NCI-H2081 treated with DMSO at 0.1 percent for 48 hours (cell line): Measurements from ENCODE around the gene YIPF2.
"Not testable (repeated sequence)": the region's sequence is repeated elsewhere in the genome, so short reads cannot be mapped to it uniquely, and the experiment has no call there.

Experiments used
- DNase-seq: peaks from one replicate; lab custom pipeline; 2025; lab: John Stamatoyannopoulos, UW

The YIPF2 gene

DNA sequence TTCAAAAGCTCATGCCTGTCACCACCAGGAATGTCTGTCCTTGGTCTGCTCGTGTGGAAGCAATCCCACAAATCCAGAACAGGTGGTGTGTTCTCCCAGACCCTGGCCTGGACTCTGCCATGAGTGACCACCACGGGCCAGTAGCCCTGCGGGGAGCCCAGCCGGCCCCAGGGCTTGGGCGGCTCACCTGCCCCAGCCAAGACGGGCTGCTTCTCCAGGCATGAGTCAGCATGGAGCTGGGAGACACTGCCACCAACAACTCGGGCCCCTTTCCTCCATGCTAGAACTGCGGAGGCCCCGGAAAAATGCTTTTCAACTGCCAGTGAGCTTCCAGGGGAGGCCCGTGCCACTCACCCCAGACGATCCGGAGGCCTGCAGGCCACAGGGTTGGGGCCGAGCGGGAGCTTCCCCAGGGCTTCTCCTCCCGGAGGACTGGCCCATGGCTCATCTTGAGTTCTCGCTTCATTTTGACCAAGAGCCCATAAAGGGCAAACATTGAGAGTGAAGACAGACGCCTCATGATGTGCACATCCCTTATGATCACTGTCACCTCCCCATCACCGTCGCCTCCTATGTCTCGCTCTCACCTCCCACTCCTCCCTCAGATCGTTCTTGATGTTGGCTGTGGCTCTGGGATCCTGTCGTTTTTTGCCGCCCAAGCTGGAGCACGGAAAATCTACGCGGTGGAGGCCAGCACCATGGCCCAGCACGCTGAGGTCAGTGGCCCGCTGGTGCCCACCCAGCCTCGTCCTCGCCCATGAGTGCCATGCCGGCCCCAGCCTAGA lies 16.7 kb downstream of the YIPF2 start:
- DNase-seq = no peak

DNA sequence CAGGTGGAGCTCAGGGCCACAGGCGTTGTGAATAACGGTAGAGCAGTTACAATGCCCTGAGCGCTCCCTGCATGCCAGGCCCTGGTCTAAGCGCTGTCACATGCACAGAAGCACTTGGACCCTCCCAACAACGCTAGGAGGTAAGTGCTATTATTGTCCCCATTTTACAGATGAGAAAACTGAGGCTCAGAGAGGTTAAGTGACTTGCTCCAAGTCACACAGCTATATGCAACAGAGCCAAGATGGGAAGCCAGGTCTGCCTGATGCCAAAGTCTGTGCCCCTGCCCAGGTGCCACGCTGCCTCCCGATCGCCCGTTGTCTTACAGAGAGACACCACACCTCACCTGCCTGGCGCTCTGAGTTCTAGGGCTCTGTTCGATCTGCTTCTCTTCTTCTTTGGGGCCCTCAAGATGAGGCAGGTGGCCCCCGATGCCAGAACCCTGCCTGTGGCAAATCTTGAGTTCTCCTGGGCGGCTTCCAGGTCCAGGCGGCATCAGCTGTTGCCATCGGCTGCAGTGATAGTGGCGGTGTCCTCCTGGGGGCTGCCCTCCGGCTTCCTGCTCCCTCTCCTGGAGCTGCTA lies 20.0 kb downstream of the YIPF2 start:
- DNase-seq = no peak

DNA sequence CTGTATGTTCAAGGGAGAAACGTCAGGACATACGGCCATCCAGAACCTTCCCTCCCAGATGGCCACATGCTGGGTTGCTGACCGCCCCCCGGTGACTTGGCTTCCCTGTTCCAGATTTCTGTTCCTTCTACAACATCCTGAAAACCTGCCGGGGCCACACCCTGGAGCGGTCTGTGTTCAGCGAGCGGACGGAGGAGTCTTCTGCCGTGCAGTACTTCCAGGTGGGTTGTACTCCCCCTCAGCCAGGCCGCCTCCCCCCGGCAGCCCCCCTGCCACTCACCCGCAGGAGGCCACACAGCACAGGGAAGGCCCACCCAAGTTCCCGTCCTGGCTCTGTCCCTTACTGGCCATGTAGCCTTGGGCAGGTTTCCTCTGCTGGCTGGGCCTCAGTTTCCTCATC lies 20.5 kb downstream of the YIPF2 start:
- DNase-seq = no peak

DNA sequence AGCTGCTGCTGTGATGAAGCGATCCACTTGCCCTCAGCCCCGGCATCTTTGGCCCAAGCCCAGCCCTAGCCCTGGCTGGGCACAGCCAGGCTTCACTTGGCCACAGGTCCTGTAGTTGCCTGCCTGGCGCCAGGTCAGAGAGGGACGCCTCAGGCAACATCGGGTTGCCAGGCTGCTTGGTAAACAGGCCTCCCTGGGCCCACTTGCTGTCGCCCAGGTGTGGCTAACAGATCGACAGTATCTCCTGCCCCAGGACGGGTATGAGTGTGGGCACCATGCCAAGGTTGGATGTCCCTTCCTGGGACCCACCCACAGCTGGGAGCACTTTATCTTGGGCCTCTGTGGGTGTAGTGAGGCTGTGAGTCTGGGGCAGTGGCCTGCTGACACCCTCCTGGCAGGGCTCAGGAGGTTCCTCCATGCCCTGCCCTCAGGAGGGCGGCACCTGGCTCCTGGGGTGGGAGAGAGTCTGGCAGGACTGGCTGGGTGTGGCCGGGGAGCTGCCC lies 29.2 kb downstream of the YIPF2 start:
- DNase-seq = no peak

DNA sequence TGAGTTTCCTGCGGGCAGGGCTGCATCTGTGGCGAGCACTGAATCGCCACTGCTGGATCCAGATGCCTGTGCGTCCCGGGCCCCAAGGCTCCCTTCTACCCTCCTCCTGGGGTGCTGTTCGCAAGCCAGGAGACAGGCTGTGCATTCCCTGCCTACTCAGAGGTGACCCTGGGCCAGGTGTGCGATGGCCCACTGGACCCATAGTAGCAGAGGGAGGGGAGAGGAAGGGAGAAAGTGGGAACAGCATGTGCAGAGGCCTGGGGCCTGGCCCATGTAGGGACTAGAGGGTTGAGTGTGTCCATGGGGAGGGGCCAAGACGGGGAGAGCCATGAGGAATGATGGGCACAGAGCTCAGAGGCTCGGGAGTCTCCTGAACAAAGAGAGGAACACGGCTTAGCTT lies 29.8 kb downstream of the YIPF2 start:
- no peak for DNase-seq

DNA sequence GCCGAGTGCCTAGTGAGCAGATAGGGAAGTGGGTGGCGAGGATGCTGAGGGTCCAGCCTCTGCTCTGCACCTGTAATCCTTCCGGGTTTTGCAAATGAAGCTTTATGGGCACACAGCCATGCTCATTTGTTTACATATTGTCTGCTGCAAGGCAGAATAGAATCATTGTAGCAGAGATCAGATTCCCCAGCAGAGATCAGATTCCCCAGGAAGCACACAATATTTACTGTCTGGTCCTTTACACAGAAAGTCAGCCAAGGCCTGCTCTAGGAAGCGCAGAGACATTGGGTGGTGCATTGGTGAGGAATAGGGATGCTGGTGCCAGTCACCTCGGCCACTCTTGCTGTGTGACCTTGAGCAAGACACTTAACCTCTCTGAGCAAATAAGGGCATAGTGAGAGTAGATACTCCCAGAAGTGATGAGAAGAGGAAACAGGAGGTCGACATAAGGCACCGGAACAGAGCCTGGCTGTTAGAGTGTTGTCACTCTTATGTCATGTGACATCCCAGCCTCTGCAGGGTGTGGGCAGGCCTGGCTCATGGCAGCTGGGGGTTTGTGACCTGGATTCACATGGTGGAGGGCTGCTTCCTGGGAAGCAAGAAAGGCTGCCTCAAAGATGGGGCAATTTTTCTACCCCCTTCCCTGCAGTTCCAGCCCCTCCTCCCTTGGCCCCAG lies 31.4 kb downstream of the YIPF2 start:
- DNase-seq = peak; percentile 36

DNA sequence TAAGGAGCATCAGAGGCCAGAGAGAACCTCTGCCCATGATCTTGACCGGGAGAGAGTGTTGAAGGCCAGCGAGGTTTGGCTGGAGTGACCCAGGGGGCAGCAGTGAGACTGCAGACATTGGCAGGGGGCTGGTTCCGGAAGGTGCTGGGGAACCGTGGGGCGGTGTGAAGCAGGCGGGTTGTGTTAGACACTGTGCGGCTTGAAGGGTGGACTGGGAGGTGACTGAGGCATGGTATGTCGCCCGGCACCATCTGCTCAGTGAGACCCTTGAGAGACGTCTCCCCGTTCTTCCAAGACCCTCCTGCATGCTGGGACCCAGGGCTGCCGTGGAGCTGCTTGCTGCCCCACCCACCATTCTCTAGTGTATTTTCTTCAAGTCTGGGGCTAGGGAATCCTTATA lies 32.5 kb downstream of the YIPF2 start:
- DNase-seq = no peak

DNA sequence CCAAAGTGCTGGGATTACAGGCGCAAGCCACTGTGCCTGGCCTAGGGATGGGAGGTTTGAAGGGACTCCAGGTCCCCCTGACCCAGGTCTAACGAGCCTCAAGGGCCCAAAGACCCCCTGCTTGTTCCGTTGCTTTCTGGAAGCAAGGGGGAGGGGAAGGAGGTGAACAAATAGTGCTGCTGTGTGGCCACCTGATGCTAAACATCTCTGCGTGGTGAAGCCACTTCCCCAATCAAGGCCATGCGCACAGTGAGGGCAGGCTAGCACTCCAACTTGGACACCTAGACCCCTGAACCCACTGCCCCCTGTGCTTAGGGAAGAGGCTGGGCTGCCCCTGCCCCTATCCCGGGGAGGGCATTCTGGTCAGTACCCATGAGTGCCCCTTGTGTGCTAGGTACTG lies 33.1 kb downstream of the YIPF2 start:
- no peak for DNase-seq

DNA sequence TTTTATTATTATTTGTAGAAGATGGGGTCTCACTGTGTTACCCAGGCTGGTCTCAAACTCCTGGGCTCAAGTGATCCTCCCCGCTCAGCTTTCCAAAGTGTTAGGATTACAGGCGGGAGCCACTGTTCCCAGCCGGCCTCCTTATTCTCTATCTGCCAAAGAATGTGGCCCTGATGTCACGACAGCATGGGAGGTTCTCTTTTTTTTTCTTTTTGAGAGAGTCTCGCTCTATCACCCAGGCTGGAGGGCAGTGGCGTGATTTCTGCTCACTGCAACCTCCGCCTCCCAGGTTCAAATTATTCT lies 33.6 kb downstream of the YIPF2 start:
- DNase-seq = no peak

DNA sequence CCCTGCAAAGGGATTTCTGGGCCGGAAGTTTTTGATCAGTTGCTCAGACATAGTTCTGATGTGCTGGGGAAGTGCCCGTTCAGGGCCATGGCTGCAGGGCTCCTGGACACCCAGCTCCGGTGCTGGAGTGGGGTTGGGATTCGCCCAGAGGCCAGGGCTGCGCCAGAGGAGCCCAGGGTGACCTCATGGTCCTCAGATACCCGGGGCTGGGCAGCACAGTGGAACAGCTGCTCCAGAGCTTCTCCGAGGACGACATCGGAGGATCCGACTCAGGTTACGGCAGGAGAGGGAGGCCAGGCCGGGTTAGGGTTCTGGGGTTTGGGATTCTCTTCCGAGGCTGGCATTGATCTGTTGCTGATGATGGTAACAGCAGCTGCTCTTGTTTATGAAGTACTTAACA lies 36.2 kb downstream of the YIPF2 start:
- DNase-seq = no peak

DNA sequence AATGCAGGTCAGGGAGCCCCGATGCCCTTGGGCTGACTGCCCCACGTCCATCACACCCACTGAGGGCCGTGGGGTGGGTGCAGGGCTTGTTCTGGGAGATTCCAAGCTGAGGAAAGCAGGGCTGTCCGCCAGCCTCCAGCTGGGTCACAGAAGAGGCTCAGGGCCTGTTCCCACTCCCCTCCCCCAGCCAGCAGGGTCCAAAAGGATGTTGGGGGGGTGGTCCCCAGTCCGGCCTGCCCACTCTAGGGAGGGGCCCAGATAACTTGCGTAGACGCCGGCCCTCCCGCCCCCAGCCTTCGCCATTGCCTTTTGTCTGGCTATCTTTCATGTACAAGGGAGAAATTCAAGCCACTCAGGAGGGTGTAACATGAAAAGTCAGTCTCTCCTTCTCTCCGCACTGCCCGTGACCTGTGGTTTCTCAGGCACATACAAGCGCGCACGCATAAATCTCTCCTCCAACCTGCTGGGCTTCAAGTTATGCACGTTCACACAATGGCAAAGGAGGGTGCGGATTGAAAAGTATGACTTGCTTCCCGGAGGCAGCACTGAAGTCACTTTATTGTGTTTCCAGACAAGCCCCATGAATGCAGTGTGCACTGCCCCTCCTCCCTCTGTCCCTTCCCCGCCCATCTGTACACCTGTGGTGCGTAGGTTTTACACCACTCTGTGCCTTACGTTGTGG lies 36.9 kb downstream of the YIPF2 start:
- no peak for DNase-seq

DNA sequence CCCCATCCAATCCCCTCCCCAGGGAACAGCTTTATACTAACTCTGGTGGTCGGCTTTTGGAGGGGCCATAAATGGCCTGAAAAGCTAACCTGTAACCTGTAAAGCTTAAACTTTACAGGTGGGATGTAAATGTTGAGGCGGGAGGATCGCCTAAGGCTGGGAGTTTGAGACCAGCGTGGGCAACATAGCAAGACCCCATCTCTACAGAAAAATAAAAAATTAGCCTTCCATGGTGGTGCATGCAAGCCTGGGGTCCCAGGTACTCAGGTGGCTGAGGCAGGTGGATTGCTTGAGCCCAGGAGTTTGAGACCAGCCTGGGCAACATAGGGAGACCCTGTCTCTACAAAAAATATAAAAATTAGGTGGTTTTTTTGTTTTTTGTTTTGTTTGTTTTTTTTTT lies 38.6 kb downstream of the YIPF2 start:
- no peak for DNase-seq

DNA sequence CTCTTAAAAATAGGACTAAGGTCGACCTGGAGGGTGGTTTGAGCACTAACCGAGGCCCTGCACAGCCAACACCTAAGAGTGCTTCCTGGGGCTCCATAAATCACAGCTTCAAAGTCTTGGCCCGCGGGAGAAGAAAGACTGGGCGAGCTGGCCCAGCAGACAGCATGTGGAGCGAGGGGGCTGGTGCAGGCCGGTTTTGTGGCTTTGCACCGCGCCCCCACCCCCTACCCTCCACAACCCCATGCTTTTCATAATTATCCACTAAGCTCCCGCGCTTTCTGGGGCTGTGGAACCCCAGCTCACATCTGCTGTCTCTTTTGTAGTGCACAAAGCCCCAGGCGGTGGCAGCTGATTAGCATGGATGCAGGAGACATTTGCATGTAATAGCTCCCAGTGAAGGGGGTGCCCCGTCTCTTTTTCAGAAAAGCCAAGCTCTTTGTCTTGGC lies 40.0 kb downstream of the YIPF2 start:
- no peak for DNase-seq

DNA sequence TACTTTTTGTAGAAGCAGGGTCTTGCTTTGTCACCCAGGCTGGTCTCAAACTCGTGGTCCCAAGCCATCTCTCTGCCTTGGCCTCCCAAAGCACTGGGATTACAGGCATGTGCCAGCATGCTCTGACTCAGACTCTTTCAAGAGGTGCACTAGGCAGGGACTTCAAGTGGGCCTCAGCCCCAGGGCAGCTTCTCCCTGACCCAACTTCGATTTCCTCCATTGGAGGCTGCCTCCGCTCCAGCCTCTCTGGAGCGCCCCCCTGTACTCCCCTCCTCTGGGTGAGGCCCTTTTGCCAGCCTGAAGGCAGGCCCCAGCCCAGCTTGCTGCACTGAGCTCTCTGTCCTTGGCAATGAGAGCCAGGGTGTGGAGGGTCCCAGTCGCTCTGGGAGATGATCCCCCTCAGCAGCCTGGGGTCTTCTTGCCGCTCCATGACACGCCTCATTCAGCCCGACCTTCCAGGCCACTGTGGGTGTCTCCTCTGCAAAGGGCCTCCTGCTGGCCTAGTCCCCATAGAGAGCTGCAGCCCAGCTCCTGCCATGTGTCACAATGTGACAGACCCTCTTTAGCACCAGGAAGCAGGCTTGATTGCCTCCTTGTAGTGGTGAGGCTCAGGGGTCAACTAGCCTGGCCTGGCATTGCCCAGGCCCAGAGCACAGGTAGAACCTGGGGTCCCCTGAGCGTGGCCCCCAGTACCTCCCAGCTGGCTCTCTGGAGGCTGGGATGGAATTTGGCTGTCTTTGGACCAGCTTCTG lies 40.6 kb downstream of the YIPF2 start:
- DNase-seq = no peak

DNA sequence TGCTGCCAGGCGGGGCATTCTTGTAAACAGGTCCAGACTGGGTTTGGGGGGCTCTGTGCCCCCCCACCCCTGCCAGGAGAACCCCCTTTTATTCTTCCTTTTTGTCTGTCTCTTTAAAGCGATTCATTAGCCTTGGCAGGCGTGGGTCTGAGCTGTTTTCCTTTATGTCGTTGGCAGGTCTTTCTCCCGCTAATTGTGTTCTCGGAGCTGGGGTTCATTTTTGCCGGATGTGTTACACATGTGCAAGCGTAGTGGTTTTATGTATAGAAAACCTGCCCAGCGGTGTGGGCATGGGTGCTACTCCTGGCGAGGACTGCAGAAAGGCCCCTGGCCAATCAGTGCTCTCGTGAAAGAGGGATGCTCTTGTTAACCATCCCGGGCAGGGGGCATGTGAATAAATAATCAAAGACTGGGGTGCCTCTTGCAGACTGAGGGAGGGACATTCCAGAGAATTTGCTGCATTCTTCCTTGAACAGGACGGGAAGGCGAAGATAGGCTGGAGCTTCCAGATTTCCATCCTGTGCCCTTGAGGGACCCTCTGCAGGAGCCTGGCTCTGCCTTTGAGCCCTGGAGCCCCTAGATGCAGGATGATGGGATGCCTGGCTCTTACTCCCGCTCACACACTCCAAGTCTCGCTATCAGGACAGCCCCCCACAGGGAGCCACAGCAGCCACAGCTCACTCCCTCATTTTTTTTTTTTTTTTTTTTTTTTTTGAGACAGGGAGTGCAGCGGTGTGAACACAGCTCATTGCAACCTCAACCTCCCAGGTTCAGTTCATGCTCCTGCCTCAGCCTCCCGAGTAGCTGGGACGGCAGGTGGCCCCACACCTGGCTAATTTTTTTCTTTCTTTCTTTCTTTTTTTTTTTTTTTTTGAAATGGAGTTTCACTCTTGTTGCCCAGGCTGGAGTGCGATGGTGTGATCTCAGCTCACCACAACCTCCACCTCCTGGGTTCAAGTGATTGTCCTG lies 43.0 kb downstream of the YIPF2 start:
- DNase-seq = no peak

DNA sequence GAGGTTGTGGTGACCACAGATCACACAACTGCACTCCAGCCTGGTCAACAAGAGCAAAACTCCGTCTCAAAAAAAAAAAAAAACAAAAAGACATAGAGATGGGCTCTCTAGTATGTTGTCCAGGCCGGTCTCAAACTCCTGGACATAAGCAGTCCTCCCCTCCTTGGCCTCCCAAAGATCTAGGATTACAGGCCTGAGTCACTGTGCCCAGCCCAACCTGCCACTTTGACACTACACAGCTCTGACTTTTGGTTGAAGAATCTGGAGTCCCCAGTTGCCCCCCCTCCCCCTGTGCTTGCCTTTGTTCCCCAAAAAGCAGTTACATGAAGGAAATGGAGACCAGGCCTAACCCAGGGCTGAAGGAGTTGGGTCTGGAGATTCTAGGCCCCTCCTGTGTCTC lies 44.2 kb downstream of the YIPF2 start:
- DNase-seq = no peak

DNA sequence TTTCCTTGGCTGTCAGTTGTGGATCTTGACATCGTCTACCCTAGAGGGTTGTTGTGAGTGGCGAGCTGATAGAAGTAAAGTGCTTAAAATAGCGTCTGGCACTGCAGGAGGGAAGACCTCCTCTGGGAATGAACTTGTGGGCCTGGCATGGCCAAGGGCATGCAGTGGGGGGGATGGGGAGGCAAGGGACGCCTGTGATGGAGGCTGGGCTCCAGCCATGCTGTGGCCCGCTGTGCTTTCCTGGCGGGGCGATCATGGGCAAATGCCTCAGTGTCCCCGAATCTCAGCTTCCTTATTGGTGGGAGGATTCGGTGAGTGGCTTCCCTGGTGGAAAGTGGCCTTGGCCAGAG lies 46.4 kb downstream of the YIPF2 start:
- DNase-seq = no peak

DNA sequence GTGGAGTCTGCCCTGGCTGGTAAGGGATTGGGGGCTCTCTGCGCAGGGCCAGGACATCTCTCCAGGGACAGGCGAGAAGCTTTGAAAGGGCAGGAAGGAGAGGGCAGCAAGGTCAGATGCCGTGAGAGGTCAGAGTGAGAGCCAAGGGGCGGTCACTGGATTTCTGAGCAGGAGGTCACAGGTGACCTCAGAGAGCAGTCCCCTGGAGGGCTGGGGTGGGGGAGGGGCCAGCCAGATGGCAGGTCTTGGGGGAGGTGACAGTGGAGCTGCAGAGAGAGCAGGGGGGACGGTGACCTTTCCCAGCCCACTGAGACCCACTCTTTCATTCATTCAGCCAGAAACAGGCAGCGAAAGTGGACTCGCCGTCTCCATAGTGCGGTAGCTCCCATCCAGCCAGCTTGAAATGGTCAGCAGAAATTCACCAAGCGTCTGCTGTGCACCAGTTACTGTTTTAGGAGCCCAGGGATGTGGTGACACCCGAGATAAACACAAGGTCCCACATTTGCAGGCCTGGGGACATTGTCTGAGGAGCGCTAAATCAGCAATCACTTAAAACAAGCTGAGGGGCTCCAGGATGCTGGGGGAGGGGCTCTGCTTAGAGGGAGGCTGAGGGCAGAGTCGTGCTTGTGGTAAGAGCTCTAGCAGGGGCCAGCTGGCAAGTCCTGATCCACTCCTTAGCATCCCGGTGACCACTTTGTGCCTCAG lies 46.9 kb downstream of the YIPF2 start:
- no peak for DNase-seq

DNA sequence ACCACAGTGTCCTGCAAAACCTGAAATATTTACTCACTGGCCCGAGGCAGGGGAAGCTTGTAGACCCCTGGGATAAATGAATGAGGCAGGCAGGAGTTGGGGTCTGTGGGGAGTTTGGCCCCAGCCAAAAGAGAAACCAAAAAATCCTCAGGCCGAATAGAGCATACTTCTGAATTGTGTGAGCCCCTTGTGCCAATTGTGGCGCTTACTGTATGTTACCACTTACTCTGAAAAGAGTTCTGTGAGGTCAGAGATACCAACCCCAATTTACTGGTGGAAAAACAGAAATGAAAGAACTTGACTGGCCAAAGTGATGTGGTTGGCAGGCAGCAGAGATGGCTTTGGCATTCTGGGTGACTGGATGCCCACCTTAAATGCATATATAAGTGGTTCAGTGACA lies 50.2 kb downstream of the YIPF2 start:
- DNase-seq = no peak

DNA sequence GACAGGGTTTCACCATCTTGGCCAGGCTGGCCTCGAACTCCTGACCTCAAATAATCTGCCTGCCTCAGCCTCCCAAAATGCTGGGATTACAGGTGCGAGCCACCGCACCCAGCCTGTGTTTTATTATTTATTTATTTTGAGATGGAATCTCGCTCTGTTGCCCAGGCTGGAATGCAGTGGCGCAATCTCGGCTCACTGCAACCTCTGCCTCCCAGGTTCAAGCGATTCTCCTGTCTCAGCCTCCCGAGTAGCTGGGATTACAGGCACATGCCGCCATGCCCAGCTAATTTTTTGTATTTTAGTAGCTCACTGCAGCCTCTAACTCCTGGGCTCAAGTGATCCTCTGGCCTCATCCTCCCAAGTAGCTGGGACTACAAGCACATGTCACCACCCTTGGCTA lies 50.8 kb downstream of the YIPF2 start:
- not testable (repeated sequence) for DNase-seq
